ENCODE results near the gene SLC2A14.

- TF ChIP-seq CTCF (IDR thresholded peaks at IDR 0.05; ENCODE audit: insufficient read depth, low read length) (no peak), SPI1 (IDR thresholded peaks at IDR 0.05; ENCODE audit: borderline replicate concordance, low read depth) (no peak)
Measured at GRCh38 chr12:7870335-7870734, 2.4 kb downstream of the SLC2A14 start.
